HepG2 (cell line): ENCODE data around the gene DPP3. TPM values are rescaled to one million over a fixed set of nuclear protein-coding genes. Genes with fewer than 3 reads are reported as not detected.

ENCODE experiments used
- ATAC-seq: fragments of 200-7000 bp; cut with Tn5 transposase; 3 replicates; pipeline ENCODE4 v1.9.1; 2020; ENCODE audit warnings: mild to moderate bottlenecking, moderate library complexity
- BruUV-seq: library from RNA; stranded (reverse); fragments of 400-500 nt; replicated peaks from 2 replicates; lab custom pipeline; 2021; lab: Mats Ljungman, UMichigan
- CTCF ChIA-PET: fragments of 300-600 bp; formaldehyde crosslinking; extraction: SDS; loops from one replicate; lab custom pipeline; 2021; ENCODE audit warnings: low total read pairs, inconsistent platforms, low intra/inter-chr PET ratio; lab: Yijun Ruan, JAX
- POLR2A ChIA-PET: fragments of 350-600 bp; sonication (Branson Sonifier 250); formaldehyde crosslinking; loops from one replicate; lab custom pipeline; 2020; ENCODE audit warnings: antibody characterized with exemption, inconsistent platforms; lab: Yijun Ruan, JAX
- DNase-seq: peaks from one replicate; pipeline ENCODE4 v3.0.0-alpha.2; 2015; ENCODE audit warnings: low spot score
- FAIRE-seq: peaks from 3 replicates; lab custom pipeline; 2011; peaks lifted over from hg19 to GRCh38; lab: Jason Lieb, UNC
- H2AFZ ChIP-seq: one replicate; pipeline ENCODE4 v1.6.1; 2011; ENCODE audit warnings: low read length, inconsistent platforms
- H3K27ac ChIP-seq: fragments of 300-600 bp; 3 replicates; pipeline ENCODE4 v1.8.0; 2011; ENCODE audit warnings: mixed run types, mild to moderate bottlenecking, mixed read lengths, low read length, inconsistent platforms; ENCODE audit not compliant: insufficient read depth; ENCODE audit errors: extremely low read length
- H3K27me3 ChIP-seq, 2 experiments: fragments of 200-600 bp in 1 of 2; 2 replicates in 1 of 2; 3 replicates in 1 of 2; pipeline versions ENCODE4 v1.6.0 to v1.8.0; 2011; ENCODE audit warnings: low read length in 2 of 2, mild to moderate bottlenecking in 2 of 2, moderate library complexity in 2 of 2, inconsistent platforms in 1 of 2; ENCODE audit not compliant: insufficient read depth in 2 of 2, control insufficient read depth in 1 of 2
- H3K36me3 ChIP-seq, 2 experiments: fragments of 200-600 bp in 1 of 2; replicated peaks in 1 of 2; 2 replicates in 1 of 2; 3 replicates in 1 of 2; pipeline versions ENCODE4 v1.5.1 to v1.8.0; 2011; ENCODE audit warnings: low read length in 2 of 2, inconsistent platforms in 1 of 2; ENCODE audit not compliant: insufficient read depth in 2 of 2, control insufficient read depth in 1 of 2
- H3K4me1 ChIP-seq: 2 replicates; pipeline ENCODE4 v1.5.1; 2012; ENCODE audit warnings: low read length, inconsistent platforms; ENCODE audit not compliant: insufficient read depth
- H3K4me2 ChIP-seq: 2 replicates; pipeline ENCODE4 v1.6.0; 2011; ENCODE audit warnings: low read depth, low read length, inconsistent platforms
- H3K4me3 ChIP-seq, 3 experiments: fragments of 200-600 bp in 1 of 3; sonication (generic), shearing (Covaris generic) in 1 of 3; replicated peaks in 1 of 3; 2 replicates each; pipeline ENCODE4 v1.5.1; 2011 to 2016; ENCODE audit warnings: low read length in 3 of 3, inconsistent platforms in 2 of 3, low read depth in 2 of 3, mild to moderate bottlenecking in 2 of 3, control low read depth in 1 of 3, mixed read lengths in 1 of 3; ENCODE audit not compliant: insufficient read depth in 1 of 3
- H3K79me2 ChIP-seq: one replicate; pipeline ENCODE4 v1.6.1; 2011; ENCODE audit warnings: low read length, inconsistent platforms; ENCODE audit not compliant: insufficient read depth
- H3K9ac ChIP-seq: 2 replicates; pipeline ENCODE4 v1.6.0; 2011; ENCODE audit warnings: mild to moderate bottlenecking, low read depth, low read length, inconsistent platforms; ENCODE audit not compliant: insufficient read depth
- H3K9me3 ChIP-seq: 2 replicates; pipeline ENCODE4 v1.5.1; 2012; ENCODE audit warnings: mild to moderate bottlenecking, low read length
- H4K20me1 ChIP-seq: 2 replicates; pipeline ENCODE4 v1.6.0; 2011; ENCODE audit warnings: inconsistent platforms, mild to moderate bottlenecking, low read length, moderate library complexity; ENCODE audit not compliant: insufficient read depth
- CEBPG ChIP-seq: IDR thresholded peaks from 2 replicates; pipeline ENCODE4 v1.6.1; 2016
- HNRNPUL1 ChIP-seq: fragments of 200-400 bp; formaldehyde crosslinking; IDR thresholded peaks from 2 replicates; pipeline ENCODE4 v1.6.1; 2017; ENCODE audit warnings: low read depth, mild to moderate bottlenecking, low read length, moderate library complexity
- MAFF ChIP-seq: IDR thresholded peaks from 2 replicates; pipeline ENCODE4 v1.6.1; 2011; ENCODE audit warnings: low read depth, low read length, improper control_type of control experiment
- MXI1 ChIP-seq: IDR thresholded peaks from 3 replicates; pipeline ENCODE4 v1.6.1; 2012; ENCODE audit warnings: low read depth, low read length, inconsistent platforms, borderline replicate concordance
- PCBP1 ChIP-seq: fragments of 200-400 bp; formaldehyde crosslinking; IDR thresholded peaks from 2 replicates; pipeline ENCODE4 v1.6.1; 2017; ENCODE audit warnings: mild to moderate bottlenecking, low read depth, low read length, borderline replicate concordance
- PHB2 ChIP-seq: fragments of 450-650 bp; IDR thresholded peaks from 2 replicates; pipeline ENCODE4 v1.6.1; 2018; ENCODE audit not compliant: partially characterized antibody
- PHF20 ChIP-seq: sonication (generic); formaldehyde crosslinking; IDR thresholded peaks from 2 replicates; pipeline ENCODE4 v1.5.0; 2020; ENCODE audit warnings: mild to moderate bottlenecking, missing genetic modification reagents
- PTBP1 ChIP-seq: fragments of 200-400 bp; formaldehyde crosslinking; IDR thresholded peaks from 2 replicates; pipeline ENCODE4 v1.6.1; 2018; ENCODE audit warnings: low read length, low read depth; ENCODE audit not compliant: poor library complexity, severe bottlenecking
- SMARCE1 ChIP-seq: fragments of 450-650 bp; IDR thresholded peaks from 2 replicates; pipeline ENCODE4 v1.6.1; 2017; ENCODE audit warnings: borderline replicate concordance
- SP5 ChIP-seq: IDR thresholded peaks from 2 replicates; pipeline ENCODE4 v1.6.1; 2016; ENCODE audit warnings: low read depth, borderline replicate concordance
- ZNF547 ChIP-seq: sonication (generic); formaldehyde crosslinking; IDR thresholded peaks from 2 replicates; pipeline ENCODE4 v1.5.1; 2020; ENCODE audit warnings: mild to moderate bottlenecking, missing genetic modification reagents
- ZNF879 ChIP-seq: sonication (generic); formaldehyde crosslinking; IDR thresholded peaks from 2 replicates; pipeline ENCODE4 v1.8.1; 2023; ENCODE audit warnings: missing genetic modification reagents
- WGBS: methylation state at CpG from one replicate; pipeline ENCODE4 v1.1.6; 2017; ENCODE audit warnings: low lambda C conversion rate; 5-methylcytosine and 5-hydroxymethylcytosine counted together
- in situ Hi-C: cut with HindIII; loops from 2 replicates; pipeline ENCODE4 v1.10.0; 2017; ENCODE audit warnings: low pct_unique_long_range_greater_than_20kb; ENCODE audit not compliant: extremely low pct_ligation_motif_present
- intact Hi-C: fragments of 100-400 bp; cut with micrococcal nuclease; formaldehyde crosslinking; loops from one replicate; pipeline ENCODE4 v1.10.0; 2022; ENCODE audit not compliant: unreplicated experiment
- polyA plus RNA-seq, 8 experiments: library from polyadenylated mRNA; depleted of rRNA in 3 of 8; stranded (reverse) in 7 of 8; unstranded in 1 of 8; fragments of >200 nt; fragmentation: Illumina TruSeq in 4 of 8; extraction: Trizol in 4 of 8; gene quantifications; 2 replicates each; pipeline versions ENCODE4 v1.2.1 to v1.2.3, GENCODE V29; 2011 to 2016; ENCODE audit warnings: low read depth in 4 of 8, missing spikeins in 1 of 8, mixed read lengths in 1 of 8; ENCODE audit not compliant: insufficient read depth in 1 of 8
- total RNA-seq, 5 experiments: library from RNA; depleted of rRNA; stranded (reverse); fragments of >200 nt; fragmentation: Illumina TruSeq; extraction: Trizol; gene quantifications; 2 replicates each; pipeline ENCODE4 v1.2.3, GENCODE V29; 2016; ENCODE audit warnings: low read depth in 1 of 5
- TF ChIP-seq, protein P1 (sequence below): sonication (generic); formaldehyde crosslinking; conservative IDR thresholded peaks from 2 replicates; pipeline ENCODE4 v1.8.0; 2022; ENCODE audit warnings: mild to moderate bottlenecking, moderate library complexity, missing genetic modification reagents

Gene DPP3
- total and polyA plus RNA-seq, 2 of the 13 experiments (the other 11 are each of a cell fraction or from before 2014, with no cell fraction given), result 38.4 to 59.8 TPM

DNA sequence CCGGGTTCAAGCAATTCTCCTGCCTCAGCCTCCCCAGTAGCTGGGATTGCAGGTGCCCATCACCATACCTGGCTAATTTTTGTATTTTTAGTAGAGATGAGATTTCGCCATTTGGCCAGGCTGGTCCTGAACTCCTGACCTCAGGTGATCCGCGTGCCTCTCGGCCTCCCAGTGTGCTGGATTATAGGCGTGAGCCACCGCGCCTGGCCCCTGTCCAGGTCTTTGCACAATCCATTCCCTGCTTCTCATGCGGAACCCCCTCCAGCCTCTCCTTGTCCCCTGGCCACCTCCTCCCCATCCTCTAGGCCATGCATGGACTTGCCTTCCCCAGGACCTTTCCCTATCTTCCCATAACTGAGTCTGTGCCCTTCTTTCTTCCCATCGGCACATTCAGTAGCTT lies 8.7 kb downstream of the DPP3 start:
- ATAC-seq, result no peak
- WGBS, result 98% methylated on average over 8 of the region's 10 CpGs
- H3K4me2 ChIP-seq, result no peak overlapping the region
- no peak for DNase-seq
- FAIRE-seq, result no peak
- H2AFZ ChIP-seq, result no peak overlapping the region
- no peaks in the 10 kb centered on the region for H3K27me3 ChIP-seq
- no peak overlapping the region for H3K4me3 ChIP-seq
- H3K36me3 ChIP-seq, result peaks cover 18 to 53% of the 10 kb centered on the region in 2 experiments
- POLR2A ChIA-PET, result no interaction called here
- CTCF ChIA-PET, result no interaction called here
- H4K20me1 ChIP-seq, result no peaks in the 10 kb centered on the region
- peaks cover 13% of the 10 kb centered on the region for H3K4me1 ChIP-seq
- BruUV-seq, result no TSS peak
- no peak overlapping the region for H3K27ac ChIP-seq
- in situ Hi-C loops (no loop called here), intact Hi-C loops (no loop called here)
- no peaks in the 10 kb centered on the region for H3K79me2 ChIP-seq
- no peak overlapping the region for H3K9ac ChIP-seq
- no peak for TF ChIP-seq PHB2
- H3K9me3 ChIP-seq, result no peaks in the 10 kb centered on the region

DNA sequence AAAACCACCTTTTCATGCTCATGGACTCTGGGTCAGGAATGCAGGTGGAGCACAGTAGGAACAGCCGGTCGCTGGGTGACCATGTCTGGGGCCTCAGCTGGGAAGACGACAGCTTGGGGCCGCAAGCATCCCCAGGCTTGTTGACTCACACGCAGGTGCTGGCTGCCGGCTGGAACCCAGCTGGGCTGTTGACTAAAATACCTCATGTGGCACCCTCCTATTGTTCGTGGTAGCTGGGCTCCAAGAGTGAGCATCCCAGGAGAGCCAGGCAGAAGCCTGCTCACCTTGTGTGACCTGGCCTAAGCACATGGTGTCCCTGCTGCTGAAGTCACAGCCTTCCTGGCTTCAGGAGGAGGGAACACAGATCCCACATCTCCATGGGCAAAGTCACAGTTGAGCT lies 9.4 kb downstream of the DPP3 start:
- no CpG with 5 or more reads among the region's 7 CpGs for WGBS
- Histone ChIP-seq H3K4me1 (peaks cover 8% of the 10 kb centered on the region; the same call in 1 of the 2 replicates), H3K27ac (no peak overlapping the region), H3K9me3 (no peaks in the 10 kb centered on the region), H3K27me3 (no peaks in the 10 kb centered on the region), H3K4me2 (no peak overlapping the region), H3K4me3 (no peak overlapping the region), H3K79me2 (no peaks in the 10 kb centered on the region), H2AFZ (no peak overlapping the region), H3K9ac (no peak overlapping the region), H4K20me1 (no peaks in the 10 kb centered on the region), H3K36me3 (peaks cover 17 to 57% of the 10 kb centered on the region in 2 experiments)
- DNase-seq (no peak), ATAC-seq (no peak), FAIRE-seq (no peak)
- intact Hi-C loops, result no loop called here
- CTCF ChIA-PET, result no interaction called here
- TF ChIP-seq PTBP1, result no peak
- no peak for TF ChIP-seq PCBP1
- TF ChIP-seq CEBPG, result no peak
- TF ChIP-seq SMARCE1, result no peak
- no peak for TF ChIP-seq MAFF
- no peak for TF ChIP-seq PHF20 (CRISPR knock-in tag)
- TF ChIP-seq HNRNPUL1, result no peak
- TF ChIP-seq SP5, result no peak
- TF ChIP-seq, protein P1, sequence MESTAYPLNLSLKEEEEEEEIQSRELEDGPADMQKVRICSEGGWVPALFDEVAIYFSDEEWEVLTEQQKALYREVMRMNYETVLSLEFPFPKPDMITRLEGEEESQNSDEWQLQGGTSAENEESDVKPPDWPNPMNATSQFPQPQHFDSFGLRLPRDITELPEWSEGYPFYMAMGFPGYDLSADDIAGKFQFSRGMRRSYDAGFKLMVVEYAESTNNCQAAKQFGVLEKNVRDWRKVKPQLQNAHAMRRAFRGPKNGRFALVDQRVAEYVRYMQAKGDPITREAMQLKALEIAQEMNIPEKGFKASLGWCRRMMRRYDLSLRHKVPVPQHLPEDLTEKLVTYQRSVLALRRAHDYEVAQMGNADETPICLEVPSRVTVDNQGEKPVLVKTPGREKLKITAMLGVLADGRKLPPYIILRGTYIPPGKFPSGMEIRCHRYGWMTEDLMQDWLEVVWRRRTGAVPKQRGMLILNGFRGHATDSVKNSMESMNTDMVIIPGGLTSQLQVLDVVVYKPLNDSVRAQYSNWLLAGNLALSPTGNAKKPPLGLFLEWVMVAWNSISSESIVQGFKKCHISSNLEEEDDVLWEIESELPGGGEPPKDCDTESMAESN (CRISPR knock-in tag), result no peak
- no peak for TF ChIP-seq ZNF547 (CRISPR knock-in tag)
- no peak for TF ChIP-seq MXI1
- no peak for TF ChIP-seq ZNF879
- POLR2A ChIA-PET, result interaction anchor here (2.5 kb wide), 1 partner anchor 10 kb away, joined by 11 read pairs; the partner anchor contains the start of gene DPP3
- no TSS peak for BruUV-seq
- in situ Hi-C loops, result no loop called here
